ENCODE results near the gene IQCF5. TPM values are rescaled to one million over a fixed set of nuclear protein-coding genes. Genes with fewer than 3 reads are reported as not detected.
"Not testable (repeated sequence)": the region's sequence is repeated elsewhere in the genome, so short reads cannot be mapped to it uniquely, and the experiment has no call there.

The IQCF5 gene
- total and polyA plus RNA-seq, 4 donors, result not detected

DNA sequence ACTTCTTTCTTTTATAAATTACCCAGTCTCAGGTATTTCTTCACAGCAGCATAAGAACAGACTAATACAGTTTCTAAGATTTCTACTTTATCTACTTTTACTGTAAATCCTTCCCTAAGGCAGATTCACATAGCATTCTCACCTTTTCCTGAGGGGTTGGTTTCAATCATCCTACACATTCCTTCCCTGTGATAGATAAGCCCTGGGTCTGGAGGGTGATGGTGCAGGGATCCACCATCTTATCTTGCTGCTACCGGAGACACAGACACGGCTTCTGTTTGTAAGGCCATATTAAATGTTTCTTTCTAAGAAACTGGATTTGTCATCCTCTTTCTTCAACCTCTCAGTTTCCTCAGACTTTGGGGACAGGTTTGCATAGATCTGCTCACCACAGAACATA lies 6.1 kb downstream of the IQCF5 start:
- DNase-seq (ENCODE audit: low spot score), result no peak
- Histone ChIP-seq H3K27ac (ENCODE audit: low read depth in 1 of 2, low read length in 2 of 2) (no peak overlapping the region), H3K9me3 (ENCODE audit: control insufficient read depth in 4 of 4, low read length in 3 of 4) (no peaks in the 10 kb centered on the region), H3K9ac (ENCODE audit: low read depth in 1 of 2, low read length in 2 of 2) (no peak overlapping the region), H3K4me1 (ENCODE audit: control insufficient read depth in 4 of 4, insufficient read depth in 4 of 4, low read length in 3 of 4) (no peaks in the 10 kb centered on the region), H3K4me3 (ENCODE audit: low read depth in 1 of 3, low read length in 3 of 3) (no peak overlapping the region), H3K36me3 (ENCODE audit: control insufficient read depth in 4 of 4, insufficient read depth in 3 of 4, low read depth in 1 of 4, low read length in 3 of 4) (no peaks in the 10 kb centered on the region), H3K27me3 (ENCODE audit: control insufficient read depth in 4 of 4, insufficient read depth in 4 of 4, low read length in 3 of 4) (peaks cover 0 to 4% (median 0%) of the 10 kb centered on the region in 4 donors)
- 44% methylated on average over 2 of the region's 2 CpGs for WGBS
- TF ChIP-seq, protein P1, sequence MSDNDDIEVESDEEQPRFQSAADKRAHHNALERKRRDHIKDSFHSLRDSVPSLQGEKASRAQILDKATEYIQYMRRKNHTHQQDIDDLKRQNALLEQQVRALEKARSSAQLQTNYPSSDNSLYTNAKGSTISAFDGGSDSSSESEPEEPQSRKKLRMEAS (IDR thresholded peaks at IDR 0.05), result no peak
- TF ChIP-seq JUND (IDR thresholded peaks at IDR 0.05) (no peak), RAD21 (IDR thresholded peaks at IDR 0.05) (no peak)

DNA sequence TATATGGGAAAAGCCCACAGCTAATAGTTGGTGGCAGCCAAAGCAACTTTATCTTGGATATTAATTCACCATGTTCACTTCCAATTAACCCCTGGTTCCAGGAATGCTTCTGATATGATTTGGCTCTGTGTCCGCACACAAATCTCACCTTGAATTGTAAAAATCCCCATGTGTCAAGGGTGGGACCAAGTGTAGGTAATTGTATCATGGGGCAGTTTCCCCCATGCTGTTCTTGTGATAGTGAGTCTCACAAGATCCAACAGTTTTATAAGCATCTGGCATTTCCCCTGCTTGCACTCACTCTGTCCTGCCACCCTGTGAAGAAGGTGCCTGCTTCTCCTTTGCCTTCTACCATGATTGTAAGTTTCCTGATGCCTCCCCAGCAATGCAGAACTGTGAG lies 6.5 kb downstream of the IQCF5 start:
- not testable (repeated sequence) for H3K4me3 ChIP-seq (ENCODE audit: low read depth in 1 of 3, low read length in 3 of 3); H3K36me3 ChIP-seq (ENCODE audit: control insufficient read depth in 4 of 4, insufficient read depth in 3 of 4, low read depth in 1 of 4, low read length in 3 of 4); DNase-seq (ENCODE audit: low spot score); H3K27ac ChIP-seq (ENCODE audit: low read depth in 1 of 2, low read length in 2 of 2); H3K9ac ChIP-seq (ENCODE audit: low read depth in 1 of 2, low read length in 2 of 2); H3K27me3 ChIP-seq (ENCODE audit: control insufficient read depth in 4 of 4, insufficient read depth in 4 of 4, low read length in 3 of 4); H3K4me1 ChIP-seq (ENCODE audit: control insufficient read depth in 4 of 4, insufficient read depth in 4 of 4, low read length in 3 of 4); H3K9me3 ChIP-seq (ENCODE audit: control insufficient read depth in 4 of 4, low read length in 3 of 4)
- 81% methylated on average over 1 of the region's 1 CpG for WGBS

DNA sequence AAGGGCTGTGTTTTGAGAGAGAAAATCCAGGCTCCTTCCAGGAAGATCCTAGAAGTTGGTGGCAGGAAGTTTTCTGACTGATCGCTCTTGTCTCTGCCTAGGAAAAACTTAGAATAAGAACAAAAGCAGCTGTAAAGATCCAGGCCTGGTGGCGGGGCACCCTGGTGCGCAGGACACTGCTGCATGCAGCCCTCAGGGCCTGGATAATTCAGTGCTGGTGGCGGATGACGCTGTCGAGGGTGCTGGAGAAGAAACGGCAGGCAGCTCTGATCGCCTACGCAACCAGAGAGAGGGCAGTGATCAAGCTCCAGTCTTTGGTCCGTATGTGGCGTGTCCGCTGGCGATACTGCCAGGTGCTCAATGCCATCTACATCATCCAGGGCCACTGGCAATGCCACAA lies 12.5 kb downstream of the IQCF5 start:
- no peaks in the 10 kb centered on the region for H3K36me3 ChIP-seq (ENCODE audit: control insufficient read depth in 4 of 4, insufficient read depth in 3 of 4, low read depth in 1 of 4, low read length in 3 of 4)
- no peak for TF ChIP-seq NR2F2 (IDR thresholded peaks at IDR 0.05)
- no peak for TF ChIP-seq HNF4A (conservative IDR thresholded peaks at IDR 0.05)
- no peak for TF ChIP-seq FOXA1 (IDR thresholded peaks at IDR 0.05)
- no peak for TF ChIP-seq YY1 (IDR thresholded peaks at IDR 0.05)
- TF ChIP-seq, protein P1 (IDR thresholded peaks at IDR 0.05), result no peak
- H3K9me3 ChIP-seq (ENCODE audit: control insufficient read depth in 4 of 4, low read length in 3 of 4), result no peaks in the 10 kb centered on the region
- no peak for DNase-seq (ENCODE audit: low spot score)
- no peaks in the 10 kb centered on the region for H3K27me3 ChIP-seq (ENCODE audit: control insufficient read depth in 4 of 4, insufficient read depth in 4 of 4, low read length in 3 of 4)
- H3K4me3 ChIP-seq (ENCODE audit: low read depth in 1 of 3, low read length in 3 of 3), result no peak overlapping the region
- no peak overlapping the region for H3K27ac ChIP-seq (ENCODE audit: low read depth in 1 of 2, low read length in 2 of 2)
- 77% methylated on average over 13 of the region's 13 CpGs for WGBS
- no peaks in the 10 kb centered on the region for H3K4me1 ChIP-seq (ENCODE audit: control insufficient read depth in 4 of 4, insufficient read depth in 4 of 4, low read length in 3 of 4)
- no peak overlapping the region for H3K9ac ChIP-seq (ENCODE audit: low read depth in 1 of 2, low read length in 2 of 2)

DNA sequence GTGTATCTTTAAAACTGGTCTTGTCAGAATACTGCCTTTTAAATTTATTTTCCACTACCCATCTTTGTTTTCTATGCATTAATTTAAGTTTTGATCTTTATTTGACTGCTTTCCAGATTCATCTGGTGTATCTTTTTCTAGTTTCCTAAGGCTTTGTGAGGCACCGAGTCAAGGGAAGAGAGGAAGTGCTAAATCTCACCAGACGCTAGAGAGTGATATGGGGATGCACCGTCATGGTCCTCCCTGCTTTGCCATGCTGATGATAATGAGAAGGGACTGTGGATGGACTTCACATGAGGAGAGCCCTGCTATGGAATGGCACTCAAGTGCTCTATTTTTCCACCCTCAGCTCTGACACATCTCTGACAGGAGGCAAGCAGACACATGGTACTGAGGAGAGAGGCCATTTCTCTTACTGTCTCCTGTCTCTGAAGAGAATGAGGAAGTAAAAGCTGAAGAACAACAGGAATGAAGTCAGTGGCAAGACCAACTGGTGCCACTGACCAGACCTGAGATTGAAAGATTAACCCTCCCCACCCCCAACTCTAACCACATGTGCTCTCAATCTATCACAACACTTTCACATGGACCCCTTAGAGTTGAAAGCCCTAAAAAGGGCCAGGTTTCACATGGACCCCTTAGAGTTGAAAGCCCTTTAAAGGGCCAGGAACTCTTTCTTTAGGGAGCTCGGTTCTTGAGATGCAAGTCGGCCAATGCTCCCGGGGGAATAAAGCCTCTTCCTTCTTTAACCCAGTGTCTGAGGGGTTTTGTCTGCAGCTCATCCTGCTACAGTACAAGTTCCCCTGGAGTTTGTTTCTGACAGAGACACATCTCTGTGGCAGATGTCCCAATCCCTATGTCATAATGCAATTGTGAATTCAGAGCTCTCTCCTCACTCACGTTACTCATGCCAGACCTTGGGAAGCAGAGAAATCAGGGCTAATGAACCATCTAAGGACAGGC lies 14.4 kb downstream of the IQCF5 start, which contains the start of gene IQCF2:
Gene IQCF2 (plus strand): TSS at position 913 of the 963 bp plus-strand sequence. CDS start 52 bp downstream, outside the sequence.
- H3K27ac ChIP-seq (ENCODE audit: low read depth in 1 of 2, low read length in 2 of 2), result no peak within 1 kb of the TSS
- TF ChIP-seq, protein P2, sequence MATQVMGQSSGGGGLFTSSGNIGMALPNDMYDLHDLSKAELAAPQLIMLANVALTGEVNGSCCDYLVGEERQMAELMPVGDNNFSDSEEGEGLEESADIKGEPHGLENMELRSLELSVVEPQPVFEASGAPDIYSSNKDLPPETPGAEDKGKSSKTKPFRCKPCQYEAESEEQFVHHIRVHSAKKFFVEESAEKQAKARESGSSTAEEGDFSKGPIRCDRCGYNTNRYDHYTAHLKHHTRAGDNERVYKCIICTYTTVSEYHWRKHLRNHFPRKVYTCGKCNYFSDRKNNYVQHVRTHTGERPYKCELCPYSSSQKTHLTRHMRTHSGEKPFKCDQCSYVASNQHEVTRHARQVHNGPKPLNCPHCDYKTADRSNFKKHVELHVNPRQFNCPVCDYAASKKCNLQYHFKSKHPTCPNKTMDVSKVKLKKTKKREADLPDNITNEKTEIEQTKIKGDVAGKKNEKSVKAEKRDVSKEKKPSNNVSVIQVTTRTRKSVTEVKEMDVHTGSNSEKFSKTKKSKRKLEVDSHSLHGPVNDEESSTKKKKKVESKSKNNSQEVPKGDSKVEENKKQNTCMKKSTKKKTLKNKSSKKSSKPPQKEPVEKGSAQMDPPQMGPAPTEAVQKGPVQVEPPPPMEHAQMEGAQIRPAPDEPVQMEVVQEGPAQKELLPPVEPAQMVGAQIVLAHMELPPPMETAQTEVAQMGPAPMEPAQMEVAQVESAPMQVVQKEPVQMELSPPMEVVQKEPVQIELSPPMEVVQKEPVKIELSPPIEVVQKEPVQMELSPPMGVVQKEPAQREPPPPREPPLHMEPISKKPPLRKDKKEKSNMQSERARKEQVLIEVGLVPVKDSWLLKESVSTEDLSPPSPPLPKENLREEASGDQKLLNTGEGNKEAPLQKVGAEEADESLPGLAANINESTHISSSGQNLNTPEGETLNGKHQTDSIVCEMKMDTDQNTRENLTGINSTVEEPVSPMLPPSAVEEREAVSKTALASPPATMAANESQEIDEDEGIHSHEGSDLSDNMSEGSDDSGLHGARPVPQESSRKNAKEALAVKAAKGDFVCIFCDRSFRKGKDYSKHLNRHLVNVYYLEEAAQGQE (IDR thresholded peaks at IDR 0.05), result no peak
- TF ChIP-seq, protein P3, sequence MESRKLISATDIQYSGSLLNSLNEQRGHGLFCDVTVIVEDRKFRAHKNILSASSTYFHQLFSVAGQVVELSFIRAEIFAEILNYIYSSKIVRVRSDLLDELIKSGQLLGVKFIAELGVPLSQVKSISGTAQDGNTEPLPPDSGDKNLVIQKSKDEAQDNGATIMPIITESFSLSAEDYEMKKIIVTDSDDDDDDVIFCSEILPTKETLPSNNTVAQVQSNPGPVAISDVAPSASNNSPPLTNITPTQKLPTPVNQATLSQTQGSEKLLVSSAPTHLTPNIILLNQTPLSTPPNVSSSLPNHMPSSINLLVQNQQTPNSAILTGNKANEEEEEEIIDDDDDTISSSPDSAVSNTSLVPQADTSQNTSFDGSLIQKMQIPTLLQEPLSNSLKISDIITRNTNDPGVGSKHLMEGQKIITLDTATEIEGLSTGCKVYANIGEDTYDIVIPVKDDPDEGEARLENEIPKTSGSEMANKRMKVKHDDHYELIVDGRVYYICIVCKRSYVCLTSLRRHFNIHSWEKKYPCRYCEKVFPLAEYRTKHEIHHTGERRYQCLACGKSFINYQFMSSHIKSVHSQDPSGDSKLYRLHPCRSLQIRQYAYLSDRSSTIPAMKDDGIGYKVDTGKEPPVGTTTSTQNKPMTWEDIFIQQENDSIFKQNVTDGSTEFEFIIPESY (IDR thresholded peaks at IDR 0.05), result no peak
- no peak for TF ChIP-seq GABPA (IDR thresholded peaks at IDR 0.05 in 1 of 2, conservative IDR thresholded peaks at IDR 0.05 in 1 of 2)
- no peak for TF ChIP-seq HNF4G (IDR thresholded peaks at IDR 0.05)
- no peak for TF ChIP-seq FOXA2 (IDR thresholded peaks at IDR 0.05)
- TF ChIP-seq YY1 (IDR thresholded peaks at IDR 0.05), result no peak
- TF ChIP-seq, protein P4, sequence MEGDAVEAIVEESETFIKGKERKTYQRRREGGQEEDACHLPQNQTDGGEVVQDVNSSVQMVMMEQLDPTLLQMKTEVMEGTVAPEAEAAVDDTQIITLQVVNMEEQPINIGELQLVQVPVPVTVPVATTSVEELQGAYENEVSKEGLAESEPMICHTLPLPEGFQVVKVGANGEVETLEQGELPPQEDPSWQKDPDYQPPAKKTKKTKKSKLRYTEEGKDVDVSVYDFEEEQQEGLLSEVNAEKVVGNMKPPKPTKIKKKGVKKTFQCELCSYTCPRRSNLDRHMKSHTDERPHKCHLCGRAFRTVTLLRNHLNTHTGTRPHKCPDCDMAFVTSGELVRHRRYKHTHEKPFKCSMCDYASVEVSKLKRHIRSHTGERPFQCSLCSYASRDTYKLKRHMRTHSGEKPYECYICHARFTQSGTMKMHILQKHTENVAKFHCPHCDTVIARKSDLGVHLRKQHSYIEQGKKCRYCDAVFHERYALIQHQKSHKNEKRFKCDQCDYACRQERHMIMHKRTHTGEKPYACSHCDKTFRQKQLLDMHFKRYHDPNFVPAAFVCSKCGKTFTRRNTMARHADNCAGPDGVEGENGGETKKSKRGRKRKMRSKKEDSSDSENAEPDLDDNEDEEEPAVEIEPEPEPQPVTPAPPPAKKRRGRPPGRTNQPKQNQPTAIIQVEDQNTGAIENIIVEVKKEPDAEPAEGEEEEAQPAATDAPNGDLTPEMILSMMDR (IDR thresholded peaks at IDR 0.05; ENCODE audit: low read depth, low read length, missing input control), result no peak
- no peak within 1 kb of the TSS for H3K9ac ChIP-seq (ENCODE audit: low read depth in 1 of 2, low read length in 2 of 2)
- H3K4me3 ChIP-seq (ENCODE audit: low read depth in 1 of 3, low read length in 3 of 3), result no peak within 1 kb of the TSS
- H3K27me3 ChIP-seq (ENCODE audit: control insufficient read depth in 4 of 4, insufficient read depth in 4 of 4, low read length in 3 of 4), result no peaks in the 10 kb centered on the region
- no peaks in the 10 kb centered on the region for H3K9me3 ChIP-seq (ENCODE audit: control insufficient read depth in 4 of 4, low read length in 3 of 4)
- 80% methylated on average over 7 of the region's 7 CpGs for WGBS
- H3K4me1 ChIP-seq (ENCODE audit: control insufficient read depth in 4 of 4, insufficient read depth in 4 of 4, low read length in 3 of 4), result no peaks in the 10 kb centered on the region
- H3K36me3 ChIP-seq (ENCODE audit: control insufficient read depth in 4 of 4, insufficient read depth in 3 of 4, low read depth in 1 of 4, low read length in 3 of 4), result no peaks in the 10 kb centered on the region
- no peak for DNase-seq (ENCODE audit: low spot score)
